ENCODE data around the gene FASLG.

GRCh38 chr1:172616195-172616594 is 42.7 kb upstream of the FASLG start:
- TF ChIP-seq CTCF (IDR thresholded peaks at IDR 0.05) (no peak), POLR2A (IDR thresholded peaks at IDR 0.05) (no peak)

Measured in lower leg skin (tissue), 3 donors.